Measurements from ENCODE around the gene MYRF.

The MYRF gene

DNA sequence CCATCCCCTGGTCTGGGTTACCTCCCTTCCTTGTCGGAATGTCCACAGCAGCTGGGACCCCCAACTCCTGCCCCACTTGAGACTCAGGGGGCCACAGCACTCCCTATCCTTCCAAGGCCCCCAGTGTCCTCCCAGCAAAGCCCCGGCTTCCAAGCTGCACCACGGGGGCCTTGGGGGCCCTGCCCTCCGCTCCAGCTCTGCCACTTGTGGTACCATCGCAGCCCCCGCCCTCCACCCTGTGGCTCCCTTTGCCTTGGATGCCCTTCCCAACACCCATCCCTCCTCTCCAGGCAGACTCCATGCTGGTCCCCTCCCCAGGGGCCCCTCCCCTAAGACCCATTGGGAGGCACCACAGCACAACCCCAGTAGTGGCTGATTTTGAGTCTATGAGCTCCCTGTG, 22.7 kb downstream of the MYRF start:
- H3K27ac ChIP-seq, result no peak overlapping the region
- no peak for TF ChIP-seq CTCF (conservative IDR thresholded peaks at IDR 0.05)

DNA sequence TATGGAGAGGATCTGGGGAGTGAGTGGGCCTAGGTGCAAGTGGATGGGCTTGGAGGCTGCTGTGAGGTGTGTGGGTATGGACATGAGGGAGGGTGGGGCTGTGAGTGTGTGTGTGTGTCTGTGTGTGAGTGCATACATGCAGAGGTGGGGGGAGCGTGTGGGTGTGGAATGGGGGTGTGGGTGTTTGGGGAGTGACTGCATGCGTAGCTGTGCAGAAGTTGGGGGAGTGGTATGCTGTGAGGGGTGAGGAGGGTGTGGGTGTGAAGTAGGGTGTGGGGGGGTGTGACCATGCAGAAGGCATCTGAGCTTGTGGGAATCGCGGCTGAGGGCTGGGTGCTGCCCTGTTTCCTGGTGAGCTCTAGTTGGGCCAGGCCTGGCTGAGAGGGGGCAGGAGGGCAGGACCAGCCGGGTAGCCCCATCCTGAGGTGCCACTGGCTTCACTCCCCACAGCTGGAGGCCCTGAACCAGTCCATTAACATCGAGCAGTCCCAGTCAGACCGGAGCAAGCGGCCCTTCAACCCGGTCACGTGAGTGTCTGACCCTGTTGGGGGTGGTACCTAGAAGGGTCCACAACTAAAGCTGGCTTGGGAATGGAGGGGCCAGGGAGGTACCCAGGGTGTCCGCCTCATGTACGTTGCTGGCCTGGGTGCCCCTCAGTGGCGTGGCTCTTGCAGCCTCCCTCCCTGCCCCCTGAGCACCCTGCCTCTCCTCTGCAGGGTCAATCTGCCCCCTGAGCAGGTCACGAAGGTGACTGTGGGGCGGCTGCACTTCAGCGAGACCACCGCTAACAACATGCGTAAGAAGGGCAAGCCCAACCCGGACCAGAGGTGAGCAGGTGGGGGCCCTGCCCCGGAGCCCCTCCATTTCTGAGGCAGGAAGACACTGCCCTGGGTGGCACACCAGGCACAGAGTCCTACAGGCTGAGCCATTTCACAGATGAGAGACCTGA, 23.4 kb downstream of the MYRF start:
- no peak for TF ChIP-seq CTCF (conservative IDR thresholded peaks at IDR 0.05)
- H3K27ac ChIP-seq, result no peak overlapping the region

DNA sequence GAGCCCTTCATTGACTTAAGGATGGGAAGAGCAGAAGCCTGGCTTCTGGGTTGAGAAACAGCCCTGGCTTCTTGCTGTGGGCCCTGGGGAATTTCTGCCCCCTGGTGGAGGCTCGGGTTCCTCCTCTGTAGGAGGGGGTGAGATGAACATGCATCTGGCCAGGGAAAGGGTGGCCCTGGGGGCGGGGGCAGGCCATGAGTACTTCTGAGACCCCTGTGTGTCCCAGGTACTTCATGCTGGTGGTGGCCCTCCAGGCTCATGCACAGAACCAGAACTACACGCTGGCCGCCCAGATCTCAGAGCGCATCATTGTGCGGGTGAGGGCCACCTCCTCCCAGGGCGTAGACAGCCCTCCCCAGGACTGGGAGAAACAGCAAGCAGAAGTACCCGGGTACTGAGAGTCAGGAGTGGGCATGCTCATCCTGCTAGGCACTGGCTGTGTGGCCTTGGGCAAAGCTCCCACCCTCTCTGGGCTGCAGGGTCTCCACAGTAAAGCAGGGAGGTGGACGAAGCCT, 24.2 kb downstream of the MYRF start:
- no peak overlapping the region for H3K27ac ChIP-seq
- peak; percentile 76 for TF ChIP-seq CTCF (conservative IDR thresholded peaks at IDR 0.05)

DNA sequence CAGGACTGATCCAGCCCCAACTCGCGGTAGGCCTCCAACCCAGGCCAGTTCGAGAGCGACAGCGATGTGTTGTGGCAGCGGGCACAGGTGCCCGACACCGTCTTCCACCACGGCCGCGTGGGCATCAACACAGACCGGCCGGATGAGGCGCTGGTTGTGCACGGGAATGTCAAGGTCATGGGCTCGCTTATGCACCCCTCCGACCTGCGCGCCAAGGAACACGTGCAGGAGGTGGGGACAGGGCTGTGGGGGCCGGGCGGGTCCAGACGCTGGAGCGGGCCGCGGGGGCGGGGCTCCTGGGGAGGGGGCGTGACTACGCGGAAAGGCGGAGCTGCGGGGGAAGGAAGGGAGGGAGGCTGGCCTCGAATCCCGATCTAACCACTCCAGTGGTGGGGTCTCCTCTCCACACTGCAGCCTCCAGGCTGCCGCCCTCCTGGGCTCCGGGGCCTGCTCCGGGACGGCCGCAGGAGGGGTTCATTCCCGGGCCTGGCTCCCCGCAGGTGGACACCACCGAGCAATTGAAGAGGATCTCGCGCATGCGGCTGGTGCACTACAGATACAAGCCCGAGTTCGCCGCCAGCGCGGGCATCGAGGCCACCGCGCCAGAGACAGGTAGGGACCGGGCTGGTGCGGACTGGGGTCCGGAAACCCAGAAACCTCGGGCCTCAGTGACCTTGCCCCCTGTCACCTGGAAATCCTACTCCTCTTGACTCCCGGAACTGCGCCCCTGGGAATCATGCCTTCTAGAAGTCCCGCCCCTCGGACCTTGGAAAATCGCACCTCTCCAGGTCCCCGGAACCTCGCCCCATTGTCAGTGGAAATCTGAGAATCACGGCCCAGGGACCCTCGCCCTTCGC, 25.0 kb downstream of the MYRF start:
- no peak overlapping the region for H3K27ac ChIP-seq
- TF ChIP-seq CTCF (conservative IDR thresholded peaks at IDR 0.05), result no peak

GRCh38 chr11:61778357-61778886, 26.0 kb downstream of the MYRF start:
- TF ChIP-seq CTCF (conservative IDR thresholded peaks at IDR 0.05), result no peak
- H3K27ac ChIP-seq, result no peak overlapping the region

DNA sequence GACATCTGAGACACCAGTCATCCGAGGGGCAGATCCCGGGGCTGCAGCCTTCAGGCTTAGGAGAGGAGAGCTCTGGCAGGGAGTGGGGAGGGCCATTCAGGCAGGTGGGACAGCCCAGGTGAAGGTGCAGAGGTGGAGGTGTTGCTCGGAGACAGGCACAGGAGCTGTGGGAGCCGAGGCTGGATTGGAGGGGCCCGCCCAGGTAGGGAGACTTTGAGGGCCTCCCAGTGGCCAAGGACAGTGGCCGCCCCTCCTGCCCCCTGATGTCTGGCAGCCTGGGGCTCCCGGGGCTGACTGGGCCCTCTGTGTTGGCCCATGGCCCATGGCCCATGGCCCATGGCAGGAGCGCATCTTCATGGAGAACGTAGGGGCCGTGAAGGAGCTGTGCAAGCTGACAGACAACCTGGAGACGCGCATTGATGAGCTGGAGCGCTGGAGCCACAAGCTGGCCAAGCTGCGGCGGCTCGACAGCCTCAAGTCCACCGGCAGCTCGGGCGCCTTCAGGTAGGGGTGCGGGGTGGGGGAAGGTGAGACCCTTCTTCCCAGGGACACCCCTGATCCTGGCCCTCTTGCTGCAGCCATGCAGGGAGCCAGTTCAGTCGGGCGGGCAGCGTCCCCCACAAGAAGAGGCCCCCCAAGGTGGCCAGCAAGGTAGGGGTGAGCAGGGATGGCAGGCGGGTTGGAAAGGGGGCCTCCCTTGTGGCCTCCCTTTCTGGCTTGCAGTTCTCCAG, 26.6 kb downstream of the MYRF start:
- TF ChIP-seq CTCF (conservative IDR thresholded peaks at IDR 0.05), result no peak
- H3K27ac ChIP-seq, result no peak overlapping the region

Measured in VCaP (cell line).